ENCODE measurements around the gene TMPRSS5.
"Not testable (repeated sequence)": the region's sequence is repeated elsewhere in the genome, so short reads cannot be mapped to it uniquely, and the experiment has no call there.

The TMPRSS5 gene

GRCh38 chr11:113697111-113697510 lies 9.0 kb downstream of the TMPRSS5 start:
- no peak for DNase-seq

- DNase-seq: no peak
Observed at GRCh38 chr11:113695207-113695606, 10.9 kb downstream of the TMPRSS5 start.

GRCh38 chr11:113694390-113694789 lies 11.7 kb downstream of the TMPRSS5 start:
- DNase-seq: no peak

DNA sequence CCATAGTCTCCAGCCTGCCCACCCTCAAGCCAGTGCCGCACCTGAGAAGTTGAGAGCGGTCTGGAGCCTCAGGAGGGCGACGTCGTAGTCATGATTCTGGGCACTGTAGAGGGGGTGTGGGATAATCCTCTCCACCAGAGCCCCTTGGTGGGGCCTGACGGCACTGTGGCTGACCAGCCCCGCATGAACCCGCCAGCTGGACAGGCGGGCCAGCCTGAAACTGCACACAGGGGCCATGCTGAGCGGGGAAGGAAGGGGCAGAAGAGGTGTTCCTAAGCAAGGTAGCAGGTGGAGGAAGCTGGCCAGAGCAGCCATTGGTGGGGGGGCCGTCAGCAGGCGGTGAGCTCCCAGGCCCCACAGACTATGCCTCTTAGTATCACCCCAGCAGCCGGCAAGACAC lies 13.1 kb downstream of the TMPRSS5 start:
- DNase-seq: no peak

DNA sequence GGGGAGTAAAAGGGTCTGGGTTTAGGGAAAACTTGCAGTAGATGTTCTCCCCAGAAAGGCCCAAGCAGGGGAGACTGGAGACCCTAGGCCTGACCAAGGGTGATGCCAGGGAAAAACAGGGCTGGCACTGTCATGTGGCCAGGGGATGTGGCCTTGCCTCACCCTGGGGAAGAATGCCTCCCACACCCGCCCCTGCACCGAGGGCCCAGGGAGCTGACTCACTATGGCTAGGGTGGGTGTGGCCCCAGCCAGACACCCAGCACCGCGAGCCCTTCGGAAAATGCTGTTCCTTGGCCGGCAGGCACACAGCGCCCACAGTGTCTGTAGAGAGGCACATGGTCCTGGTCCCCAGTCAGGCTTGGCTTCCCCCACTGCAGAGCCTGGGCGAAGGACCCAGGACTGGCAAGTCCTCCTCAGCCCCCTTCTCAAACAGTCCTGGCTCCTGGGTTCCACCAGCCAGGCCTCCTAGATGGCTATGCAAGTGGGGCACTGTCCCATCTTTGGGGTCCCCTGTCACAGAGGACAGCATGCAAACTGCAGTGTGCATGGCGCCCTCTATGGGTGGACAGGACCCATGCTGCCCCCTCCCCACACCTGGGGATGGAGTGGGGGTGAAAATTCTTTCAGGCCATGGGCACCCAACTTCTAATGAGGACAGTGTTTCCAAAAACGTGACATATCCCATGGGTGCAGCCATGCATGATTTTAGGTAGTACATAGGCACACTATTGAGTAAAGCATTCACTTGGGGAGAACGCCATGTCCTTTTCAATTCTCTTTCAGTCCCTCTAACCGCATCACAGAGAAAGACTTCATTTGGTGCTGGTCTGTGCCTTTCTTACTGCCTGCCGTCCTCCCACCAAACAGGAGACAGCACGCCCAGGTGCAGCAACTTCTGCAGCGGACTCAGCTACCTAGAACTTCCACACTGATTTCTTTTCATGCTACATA lies 15.2 kb downstream of the TMPRSS5 start:
- no peak for DNase-seq

DNA sequence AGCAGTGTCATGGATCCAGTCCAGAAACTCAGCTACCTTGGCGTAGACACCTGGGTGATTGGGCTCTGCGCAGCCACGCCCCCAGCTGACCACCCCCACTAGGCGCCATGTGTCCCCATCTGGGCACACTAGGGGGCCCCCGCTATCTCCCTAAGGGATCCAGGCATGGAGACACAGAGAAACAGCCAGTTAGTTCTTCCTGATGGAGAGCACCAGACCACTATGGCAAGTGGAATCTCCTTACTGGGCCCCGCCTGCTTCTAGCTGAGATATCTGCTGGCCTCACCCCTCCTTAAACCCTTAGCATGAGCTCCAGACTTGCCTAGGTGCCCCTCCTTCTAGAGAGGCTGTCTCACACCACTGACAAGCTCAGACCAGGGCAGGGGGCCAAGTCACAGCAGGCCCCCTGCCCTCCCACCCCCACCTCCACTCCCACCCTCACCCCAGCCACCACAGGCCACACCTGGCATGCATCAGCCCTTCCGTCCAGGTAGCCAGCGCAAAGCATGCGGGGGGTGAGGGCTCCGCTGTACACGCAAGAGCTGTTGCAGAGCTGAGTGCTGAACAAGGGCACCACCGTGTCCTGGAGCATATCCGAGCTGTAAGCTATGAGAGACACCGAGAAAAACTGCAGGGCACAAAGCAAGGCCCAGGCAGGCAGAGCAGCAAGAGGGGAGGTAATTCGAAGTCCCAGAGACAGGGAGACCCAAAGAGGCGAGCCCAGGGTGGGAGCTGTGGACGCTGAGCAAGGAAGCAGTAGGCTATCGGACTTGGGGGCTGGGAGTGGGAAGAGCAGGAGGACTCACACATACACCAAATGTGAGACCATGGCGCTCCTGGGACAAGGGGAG lies 16.1 kb downstream of the TMPRSS5 start:
- no peak for DNase-seq

DNA sequence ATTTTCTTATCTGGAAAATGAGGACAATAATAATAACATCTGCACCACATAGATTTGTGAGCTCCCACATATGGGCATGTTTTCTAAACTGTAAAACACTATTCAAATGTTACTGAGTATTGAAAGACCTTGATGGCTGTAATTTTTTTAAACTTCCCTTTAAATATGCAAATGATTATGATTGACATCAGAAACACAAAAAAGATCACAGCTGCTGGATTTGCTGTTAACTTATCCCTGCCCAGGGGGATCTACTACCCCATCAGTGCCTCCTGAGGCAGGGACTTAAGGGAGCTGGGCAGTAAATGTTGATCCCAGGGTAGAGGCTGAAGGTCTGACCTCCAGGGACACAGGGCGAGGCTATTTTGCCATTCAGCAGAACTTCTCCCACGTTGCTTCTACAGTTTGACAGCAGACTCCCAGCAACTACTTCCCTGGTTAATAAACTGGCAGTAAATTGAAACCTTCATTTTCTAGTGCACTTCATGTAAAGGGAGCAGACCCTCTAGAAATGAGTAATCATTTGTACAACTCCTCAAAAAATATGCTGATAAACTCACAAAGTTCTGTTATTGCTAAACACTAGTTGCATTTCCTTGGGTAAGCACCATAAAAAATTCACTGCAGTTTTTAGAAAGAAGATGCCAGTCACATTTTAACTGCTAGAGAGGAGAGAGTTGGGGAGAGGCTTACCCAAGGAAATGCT lies 20.3 kb downstream of the TMPRSS5 start:
- no peak for DNase-seq

DNA sequence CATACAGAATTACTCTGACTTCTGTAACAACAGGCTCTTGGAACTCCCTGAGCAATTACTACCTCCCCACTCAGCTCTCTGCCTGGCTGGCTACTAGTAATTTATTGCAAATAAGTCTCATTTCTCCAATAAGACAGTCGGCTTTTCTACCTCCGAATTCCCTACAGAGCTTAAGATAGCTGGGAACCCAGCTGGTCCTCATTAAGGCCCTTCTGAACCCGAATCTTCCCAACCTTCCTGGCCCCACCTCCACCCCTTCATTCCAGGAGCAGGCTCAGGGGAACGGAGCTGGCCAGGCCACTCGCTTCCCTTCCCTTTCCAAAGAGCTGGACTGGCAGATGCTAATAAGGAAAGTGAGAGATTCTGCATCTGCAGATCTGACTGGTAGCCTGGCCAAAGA lies 21.6 kb downstream of the TMPRSS5 start:
- no peak for DNase-seq

DNA sequence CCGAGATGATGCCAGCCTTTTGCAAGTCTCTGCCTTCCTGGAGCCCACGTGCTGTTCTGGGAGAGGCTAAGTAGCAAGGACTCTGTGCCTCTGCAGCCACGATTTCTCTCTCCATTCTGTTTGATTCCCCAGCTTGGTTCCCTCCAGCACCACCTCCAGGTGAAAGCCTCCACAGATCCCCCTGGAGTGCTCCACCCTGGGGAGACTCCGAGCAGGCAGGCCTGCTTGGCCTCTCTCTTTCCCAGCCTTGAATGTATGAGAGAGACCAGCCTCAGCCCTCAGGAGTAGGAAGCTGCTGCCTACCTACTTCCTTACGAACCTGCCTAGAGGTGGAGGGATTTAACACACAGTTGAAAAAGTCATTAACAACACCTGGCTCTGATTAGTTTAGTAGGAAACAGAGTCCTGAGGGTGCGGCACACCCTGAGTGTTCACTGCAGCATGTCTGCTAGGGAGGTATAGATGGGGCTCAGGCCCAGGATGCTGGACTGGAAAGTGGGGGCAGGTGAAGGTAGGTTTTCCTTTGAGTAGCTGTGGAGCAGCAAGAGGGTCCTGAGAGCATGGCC lies 22.5 kb downstream of the TMPRSS5 start:
- DNase-seq: no peak

- DNase-seq: no peak
Observed at GRCh38 chr11:113681711-113682413, 24.2 kb downstream of the TMPRSS5 start.

- no peak for DNase-seq
Observed at GRCh38 chr11:113681282-113681681, 24.8 kb downstream of the TMPRSS5 start.

GRCh38 chr11:113677685-113678084 lies 28.4 kb downstream of the TMPRSS5 start:
- DNase-seq: no peak

GRCh38 chr11:113675565-113675964 lies 30.5 kb downstream of the TMPRSS5 start:
- DNase-seq: no peak

DNA sequence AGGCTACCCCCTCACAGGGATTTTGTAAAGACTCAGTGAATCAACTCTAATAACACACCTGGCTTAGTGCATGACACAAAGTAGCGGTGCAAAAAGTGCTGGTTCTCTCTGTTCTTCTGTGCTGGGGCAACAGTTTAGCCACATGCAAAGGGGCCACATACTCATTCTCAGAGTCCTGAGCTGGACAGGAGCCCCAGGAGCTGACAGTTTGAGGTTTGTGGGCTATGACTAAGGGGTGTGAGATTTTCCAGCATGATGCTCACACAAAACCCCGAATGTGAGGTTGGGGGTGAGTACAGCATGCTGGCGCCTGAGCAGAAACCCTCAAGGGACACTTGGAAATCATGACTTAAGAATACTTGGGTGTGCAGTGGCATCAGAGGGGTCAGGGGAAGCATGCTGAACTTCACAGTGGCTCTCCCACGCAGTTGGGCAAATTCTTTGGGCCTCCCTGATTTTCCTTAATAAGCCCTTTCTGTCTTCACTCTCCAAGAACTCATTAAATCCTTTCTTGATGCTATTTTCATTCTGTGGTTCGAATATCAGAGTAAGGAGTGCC lies 31.0 kb downstream of the TMPRSS5 start:
- DNase-seq: no peak

DNA sequence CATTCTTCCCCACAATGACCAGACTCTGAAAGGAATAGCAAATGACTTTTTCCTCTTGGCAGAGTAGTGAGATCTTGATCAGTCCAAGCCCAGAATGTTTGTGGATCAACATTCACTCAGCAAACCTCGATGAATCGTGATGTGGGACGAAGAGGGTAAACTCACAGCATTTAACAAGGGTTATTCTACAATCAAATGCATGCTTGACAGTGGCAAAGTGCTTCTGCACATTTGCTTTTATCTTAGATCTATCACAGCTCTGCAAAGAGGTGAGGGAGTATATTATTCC lies 31.8 kb downstream of the TMPRSS5 start:
- no peak for DNase-seq

- no peak for DNase-seq
Observed at GRCh38 chr11:113673550-113674396, 32.3 kb downstream of the TMPRSS5 start.

GRCh38 chr11:113671914-113672313 lies 34.2 kb downstream of the TMPRSS5 start:
- DNase-seq: not testable (repeated sequence)

GRCh38 chr11:113670831-113671215 lies 35.3 kb downstream of the TMPRSS5 start:
- no peak for DNase-seq

GRCh38 chr11:113670149-113670830 lies 35.8 kb downstream of the TMPRSS5 start:
- DNase-seq: no peak

DNA sequence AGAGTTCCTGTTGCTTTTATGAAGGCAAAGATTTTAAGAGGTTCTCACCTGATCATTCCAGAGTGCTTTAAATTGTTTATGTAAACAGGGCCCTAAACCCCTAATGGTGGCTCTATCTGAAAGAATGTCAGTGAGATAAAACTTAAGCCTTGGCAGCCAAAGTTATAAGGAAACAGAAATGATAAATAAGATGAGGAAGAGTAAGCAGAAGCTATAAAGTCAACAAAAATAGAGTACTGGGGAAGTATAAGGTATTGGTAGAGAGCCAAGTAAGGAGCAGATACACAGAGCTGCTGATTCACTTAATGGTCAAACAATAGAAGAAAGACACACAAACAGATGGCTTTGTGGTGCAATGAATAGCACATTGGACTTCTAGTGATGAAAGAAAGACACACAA lies 37.9 kb downstream of the TMPRSS5 start:
- no peak for DNase-seq

- no peak for DNase-seq
Observed at GRCh38 chr11:113667801-113668200, 38.3 kb downstream of the TMPRSS5 start.
